Activated CD8-positive, alpha-beta T cell treated with anti-CD3 and anti-CD28 coated beads for 36 hours (primary cell): ENCODE data around the gene KLF15. TPM values are rescaled to one million over a fixed set of nuclear protein-coding genes. Genes with fewer than 3 reads are reported as not detected.

Experiments
- ATAC-seq: fragments of 200-7000 bp; cut with Tn5 transposase; one replicate; pipeline ENCODE4 v1.10.0; 2021; ENCODE audit warnings: mild to moderate bottlenecking, moderate library complexity
- CTCF ChIA-PET: fragments of 350-600 bp; sonication (Branson Sonifier 250); formaldehyde crosslinking; loops from one replicate; lab custom pipeline; 2021; ENCODE audit warnings: antibody characterized with exemption; lab: Charles Lee
- POLR2A ChIA-PET: fragments of 350-600 bp; sonication (Branson Sonifier 250); formaldehyde crosslinking; loops from one replicate; lab custom pipeline; 2021; ENCODE audit warnings: antibody characterized with exemption; lab: Charles Lee
- DNase-seq: peaks from one replicate; pipeline ENCODE4 v3.0.0-alpha.2; 2020
- H3K27ac Mint-ChIP-seq: one replicate; pipeline ENCODE4 v1.8.0; 2021; ENCODE audit warnings: mild to moderate bottlenecking, mixed read lengths
- H3K27me3 Mint-ChIP-seq: one replicate; pipeline ENCODE4 v1.8.0; 2021; ENCODE audit warnings: mixed read lengths
- H3K36me3 Mint-ChIP-seq: one replicate; pipeline ENCODE4 v1.8.0; 2021; ENCODE audit warnings: low read depth, mixed read lengths
- H3K4me1 Mint-ChIP-seq: one replicate; pipeline ENCODE4 v1.8.0; 2021; ENCODE audit warnings: low read depth, mixed read lengths
- H3K4me3 Mint-ChIP-seq: one replicate; pipeline ENCODE4 v1.8.0; 2021; ENCODE audit warnings: mild to moderate bottlenecking, moderate library complexity, mixed read lengths
- H3K9me3 Mint-ChIP-seq: one replicate; pipeline ENCODE4 v1.8.0; 2021; ENCODE audit warnings: mixed read lengths
- intact Hi-C: fragments of 100-400 bp; cut with micrococcal nuclease; formaldehyde crosslinking; loops from one replicate; pipeline ENCODE4 v1.10.0; 2022
- total RNA-seq, 2 experiments: library from RNA; stranded (reverse); gene quantifications; one replicate each; pipeline ENCODE4 v1.2.3, GENCODE V29; 2021
- TF ChIP-seq, protein P1 (sequence below): fragments of 200-600 bp; IDR thresholded peaks from one replicate; pipeline ENCODE4 v1.8.0; 2022; ENCODE audit warnings: antibody characterized with exemption, mild to moderate bottlenecking

KLF15 gene
- total RNA-seq, 2 experiments from 2014 or later = 0.11 TPM; not detected in 1

DNA sequence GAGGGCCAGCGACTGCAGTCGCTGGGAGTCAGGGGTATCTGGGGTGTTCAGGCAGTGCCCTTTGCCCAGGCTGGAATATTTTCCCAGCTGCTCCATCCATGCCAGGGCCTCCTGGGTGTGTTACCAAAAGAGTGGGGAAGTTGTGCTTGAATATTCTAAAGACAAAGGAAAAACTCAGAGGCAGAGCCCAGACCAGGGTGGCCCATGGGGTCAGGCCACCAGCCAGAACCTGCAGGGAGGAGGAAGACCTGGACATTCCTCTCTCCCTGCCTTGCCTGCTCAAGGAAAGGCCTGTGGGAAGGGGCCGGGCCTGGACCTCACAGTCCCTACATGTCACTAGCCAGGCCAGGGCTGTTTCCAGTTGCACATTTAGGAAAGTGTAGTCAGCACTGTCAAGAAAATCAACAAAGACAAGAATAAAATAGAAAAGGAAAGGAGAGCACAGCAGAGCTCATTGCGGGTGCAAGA is 16.0 kb upstream of the KLF15 start:
- TF ChIP-seq, protein P1, sequence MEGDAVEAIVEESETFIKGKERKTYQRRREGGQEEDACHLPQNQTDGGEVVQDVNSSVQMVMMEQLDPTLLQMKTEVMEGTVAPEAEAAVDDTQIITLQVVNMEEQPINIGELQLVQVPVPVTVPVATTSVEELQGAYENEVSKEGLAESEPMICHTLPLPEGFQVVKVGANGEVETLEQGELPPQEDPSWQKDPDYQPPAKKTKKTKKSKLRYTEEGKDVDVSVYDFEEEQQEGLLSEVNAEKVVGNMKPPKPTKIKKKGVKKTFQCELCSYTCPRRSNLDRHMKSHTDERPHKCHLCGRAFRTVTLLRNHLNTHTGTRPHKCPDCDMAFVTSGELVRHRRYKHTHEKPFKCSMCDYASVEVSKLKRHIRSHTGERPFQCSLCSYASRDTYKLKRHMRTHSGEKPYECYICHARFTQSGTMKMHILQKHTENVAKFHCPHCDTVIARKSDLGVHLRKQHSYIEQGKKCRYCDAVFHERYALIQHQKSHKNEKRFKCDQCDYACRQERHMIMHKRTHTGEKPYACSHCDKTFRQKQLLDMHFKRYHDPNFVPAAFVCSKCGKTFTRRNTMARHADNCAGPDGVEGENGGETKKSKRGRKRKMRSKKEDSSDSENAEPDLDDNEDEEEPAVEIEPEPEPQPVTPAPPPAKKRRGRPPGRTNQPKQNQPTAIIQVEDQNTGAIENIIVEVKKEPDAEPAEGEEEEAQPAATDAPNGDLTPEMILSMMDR = no peak
- ChIA-PET POLR2A (no interaction called here), CTCF (no interaction called here)
- no peaks in the 10 kb centered on the region for H3K9me3 Mint-ChIP-seq
- no peak overlapping the region for H3K27ac Mint-ChIP-seq
- no peaks in the 10 kb centered on the region for H3K27me3 Mint-ChIP-seq
- no peaks in the 10 kb centered on the region for H3K36me3 Mint-ChIP-seq
- H3K4me3 Mint-ChIP-seq = no peak overlapping the region
- no peak for DNase-seq
- no peak for ATAC-seq
- no peaks in the 10 kb centered on the region for H3K4me1 Mint-ChIP-seq
- intact Hi-C loops = no loop called here

DNA sequence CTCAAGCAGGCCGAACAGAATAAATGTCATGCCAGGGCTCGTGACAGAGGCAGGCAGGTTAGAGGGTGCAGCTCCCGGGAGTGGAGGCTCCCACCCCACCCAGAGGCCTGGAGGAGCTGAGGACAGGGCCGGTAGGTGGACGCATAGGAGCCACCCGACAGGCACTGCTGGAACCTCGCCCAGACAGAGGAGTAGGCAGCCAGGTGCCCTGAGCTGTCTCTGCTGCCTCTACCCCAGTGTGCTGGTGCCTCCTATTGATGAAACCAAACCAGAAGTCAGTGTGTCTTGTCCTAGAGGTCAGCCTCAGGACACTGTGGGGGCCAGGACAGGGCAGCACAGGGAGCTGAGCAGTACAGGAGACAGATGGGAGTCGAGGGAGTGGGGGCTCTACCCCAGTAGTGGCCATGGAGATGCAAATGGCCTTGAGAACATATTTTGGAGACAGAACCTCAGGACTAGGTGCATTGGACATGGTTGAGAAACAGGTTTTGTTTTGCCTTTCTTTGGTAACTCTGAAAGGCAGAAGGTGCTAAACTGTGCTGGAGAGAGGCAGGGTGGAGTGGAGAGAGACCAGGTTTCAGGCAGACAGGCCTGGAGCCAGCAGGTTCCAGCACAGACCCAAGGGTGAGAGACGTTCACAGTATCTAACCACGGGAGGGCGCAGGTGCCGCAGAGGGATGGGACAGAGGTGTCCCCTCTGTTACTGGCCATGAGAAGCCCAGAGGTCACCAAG is 15.4 kb upstream of the KLF15 start:
- ChIA-PET POLR2A (no interaction called here), CTCF (no interaction called here)
- intact Hi-C loops = no loop called here
- Mint-ChIP-seq H3K4me3 (no peak overlapping the region), H3K27ac (no peak overlapping the region), H3K36me3 (no peaks in the 10 kb centered on the region), H3K4me1 (no peaks in the 10 kb centered on the region), H3K9me3 (no peaks in the 10 kb centered on the region), H3K27me3 (no peaks in the 10 kb centered on the region)
- TF ChIP-seq, protein P1 = no peak
- DNase-seq (no peak), ATAC-seq (no peak)

DNA sequence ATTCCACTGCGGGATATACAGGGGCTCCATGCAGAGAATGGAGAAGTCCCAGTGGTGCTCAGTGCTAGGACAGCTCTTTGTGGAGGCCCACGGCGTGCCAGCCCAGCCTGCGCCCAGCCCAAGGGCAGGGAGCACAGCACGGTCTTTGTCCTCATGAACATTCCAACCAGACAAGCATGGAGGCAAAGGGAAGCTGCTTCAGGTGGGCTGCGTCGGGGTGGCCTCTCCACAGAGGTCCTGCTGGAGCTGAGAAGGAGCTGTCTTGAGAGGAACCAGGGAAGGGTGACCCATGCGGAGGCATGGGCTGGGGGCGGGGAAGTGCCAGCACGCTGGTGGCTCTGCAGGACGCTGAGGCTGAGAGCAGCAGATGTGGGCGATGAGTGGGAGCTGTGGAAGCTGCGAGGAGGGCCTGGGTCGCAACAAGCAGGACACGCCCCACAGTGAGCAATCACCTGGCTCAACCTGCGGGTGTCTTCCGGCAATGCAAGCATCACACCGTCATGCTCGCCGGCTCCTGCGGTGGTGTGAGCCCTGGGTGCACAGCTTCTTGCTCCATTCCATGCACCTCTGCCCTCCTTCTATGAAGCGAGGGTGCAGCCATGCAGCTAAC is 14.0 kb upstream of the KLF15 start:
- Mint-ChIP-seq H3K27me3 (peaks cover 1% of the 10 kb centered on the region), H3K27ac (no peak overlapping the region), H3K4me3 (no peak overlapping the region), H3K4me1 (no peaks in the 10 kb centered on the region), H3K36me3 (no peaks in the 10 kb centered on the region), H3K9me3 (no peaks in the 10 kb centered on the region)
- DNase-seq = no peak
- TF ChIP-seq, protein P1 = no peak
- ChIA-PET POLR2A (no interaction called here), CTCF (no interaction called here)
- no peak for ATAC-seq
- intact Hi-C loops = no loop called here

DNA sequence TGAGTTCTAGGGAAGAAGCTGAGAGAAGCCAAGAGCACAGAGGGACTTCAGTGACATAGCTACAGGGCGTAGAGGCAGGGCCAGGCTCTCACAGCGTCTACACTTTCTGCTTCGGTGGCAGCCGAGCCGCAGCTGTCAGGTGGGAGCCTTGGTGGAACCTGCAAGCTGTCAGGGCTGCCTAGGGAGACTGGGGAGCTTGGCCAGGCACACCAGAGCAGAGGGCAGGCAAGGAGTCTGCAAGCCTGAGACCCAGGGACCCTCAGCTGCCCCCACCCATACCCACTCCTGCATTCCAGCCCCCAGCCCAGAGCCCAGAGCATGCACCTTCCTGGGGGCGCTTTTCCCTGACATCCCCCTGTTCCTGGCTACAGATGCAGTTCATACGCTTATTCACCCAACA is 13.4 kb upstream of the KLF15 start:
- ATAC-seq = no peak
- H3K27ac Mint-ChIP-seq = no peak overlapping the region
- intact Hi-C loops = no loop called here
- no peaks in the 10 kb centered on the region for H3K9me3 Mint-ChIP-seq
- ChIA-PET POLR2A (no interaction called here), CTCF (interaction anchor here (0.6 kb wide), 1 partner anchor 1542 kb away, joined by 3 read pairs; no protein-coding TSS in a partner anchor)
- H3K27me3 Mint-ChIP-seq = peaks cover 1% of the 10 kb centered on the region
- no peak overlapping the region for H3K4me3 Mint-ChIP-seq
- TF ChIP-seq, protein P1 = no peak
- no peaks in the 10 kb centered on the region for H3K4me1 Mint-ChIP-seq
- no peak for DNase-seq
- H3K36me3 Mint-ChIP-seq = no peaks in the 10 kb centered on the region

DNA sequence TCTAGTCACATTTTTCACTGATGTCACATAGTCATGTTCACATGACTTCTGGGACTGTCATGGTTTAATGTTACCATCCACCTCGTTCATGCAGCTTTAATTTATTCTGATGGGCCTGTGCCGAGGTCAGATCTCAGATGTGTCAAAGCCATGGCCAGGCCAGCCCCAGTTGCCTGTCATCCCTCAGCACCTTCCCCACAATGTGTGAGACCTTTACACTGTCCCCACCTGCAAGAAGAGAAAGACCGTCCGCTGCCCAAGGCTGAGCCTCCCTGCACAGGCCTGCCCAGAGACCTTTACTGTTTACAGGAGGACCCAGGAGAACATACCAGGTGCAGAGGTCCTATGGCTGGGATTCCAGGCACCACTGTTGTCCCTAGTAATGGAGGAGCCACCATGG is 12.8 kb upstream of the KLF15 start:
- DNase-seq (no peak), ATAC-seq (no peak)
- Mint-ChIP-seq H3K27me3 (peaks cover 1% of the 10 kb centered on the region), H3K9me3 (no peaks in the 10 kb centered on the region), H3K4me3 (no peak overlapping the region), H3K36me3 (no peaks in the 10 kb centered on the region), H3K4me1 (no peaks in the 10 kb centered on the region), H3K27ac (no peak overlapping the region)
- ChIA-PET CTCF (interaction anchor here (0.6 kb wide), 1 partner anchor 1543 kb away, joined by 3 read pairs; no protein-coding TSS in a partner anchor), POLR2A (no interaction called here)
- TF ChIP-seq, protein P1 = no peak
- intact Hi-C loops = no loop called here
